IPS-15b (cell line): ENCODE data around the gene ZNF71.
"Not testable (repeated sequence)": the region's sequence is repeated elsewhere in the genome, so short reads cannot be mapped to it uniquely, and the experiment has no call there.

Experiments
- H3K27me3 ChIP-seq: one replicate; pipeline ENCODE4 v1.6.1; 2013; ENCODE audit warnings: low read length; ENCODE audit not compliant: control insufficient read depth, insufficient read depth
- H3K36me3 ChIP-seq: one replicate; pipeline ENCODE4 v1.6.1; 2013; ENCODE audit warnings: low read length; ENCODE audit not compliant: control insufficient read depth, insufficient read depth
- H3K4me1 ChIP-seq: one replicate; pipeline ENCODE4 v1.6.1; 2013; ENCODE audit warnings: mild to moderate bottlenecking, low read length; ENCODE audit not compliant: control insufficient read depth, insufficient read depth
- H3K4me3 ChIP-seq: one replicate; pipeline ENCODE4 v1.5.1; 2013; ENCODE audit warnings: low read depth, low read length
- H3K9ac ChIP-seq: one replicate; pipeline ENCODE4 v1.6.1; 2013; ENCODE audit warnings: low read depth, mild to moderate bottlenecking, low read length
- H3K9me3 ChIP-seq: one replicate; pipeline ENCODE4 v1.6.1; 2013; ENCODE audit warnings: mild to moderate bottlenecking, low read length; ENCODE audit not compliant: control insufficient read depth, insufficient read depth

Gene ZNF71

DNA sequence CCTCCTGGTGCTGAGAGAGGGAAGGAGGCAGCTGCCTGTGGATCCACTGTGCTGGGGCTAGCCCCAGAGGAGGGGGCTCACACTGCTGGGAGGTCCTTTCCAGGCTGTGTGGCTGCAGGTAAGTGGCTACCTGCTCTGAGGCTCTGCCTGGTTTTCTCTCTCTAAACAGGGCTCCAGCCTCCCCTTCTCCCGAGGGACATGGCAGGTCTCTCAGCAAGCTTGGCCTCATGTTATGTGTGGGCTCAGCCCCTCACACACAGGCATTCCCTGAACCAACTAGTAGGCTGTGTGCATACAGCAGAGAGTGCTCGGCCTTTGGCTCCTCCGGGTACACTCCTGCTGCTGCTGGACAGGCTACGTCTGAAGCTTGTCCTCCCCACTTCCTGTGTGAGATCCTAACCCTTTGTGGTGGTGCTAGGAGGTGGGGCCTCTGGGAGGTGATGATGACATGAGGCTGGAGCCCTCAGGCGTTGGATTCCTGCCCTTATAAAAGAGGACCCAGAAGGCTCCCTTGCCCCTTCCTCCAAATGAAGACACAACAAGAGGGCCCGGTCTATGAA, 72.3 kb downstream of the ZNF71 start:
- Histone ChIP-seq H3K4me1 (no peaks in the 10 kb centered on the region), H3K9me3 (peaks cover 26% of the 10 kb centered on the region), H3K4me3 (no peak overlapping the region), H3K36me3 (no peaks in the 10 kb centered on the region), H3K9ac (no peak overlapping the region), H3K27me3 (no peaks in the 10 kb centered on the region)

DNA sequence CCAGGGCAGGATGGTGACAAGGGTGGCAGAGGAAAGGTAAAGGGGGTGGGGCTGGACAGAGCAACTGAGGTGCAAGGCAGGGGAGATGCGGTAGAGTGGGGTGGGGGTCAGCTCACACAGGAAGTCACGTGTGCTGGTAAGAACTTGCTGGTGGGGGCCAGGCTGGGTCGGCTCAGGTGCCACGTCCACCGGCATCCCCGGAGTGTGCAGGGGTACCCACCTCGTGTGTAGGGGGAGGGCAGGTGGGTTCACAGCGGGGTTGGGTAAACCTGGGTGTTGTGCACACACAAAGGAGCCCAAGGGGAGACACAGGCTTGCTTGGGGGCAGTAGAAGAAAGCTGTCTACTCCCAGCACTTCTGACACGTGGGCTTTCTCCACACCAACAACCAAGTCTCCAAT, 73.6 kb downstream of the ZNF71 start:
- Histone ChIP-seq H3K9me3 (peaks cover 27% of the 10 kb centered on the region), H3K27me3 (no peaks in the 10 kb centered on the region), H3K9ac (no peak overlapping the region), H3K4me3 (no peak overlapping the region), H3K36me3 (no peaks in the 10 kb centered on the region), H3K4me1 (no peaks in the 10 kb centered on the region)

DNA sequence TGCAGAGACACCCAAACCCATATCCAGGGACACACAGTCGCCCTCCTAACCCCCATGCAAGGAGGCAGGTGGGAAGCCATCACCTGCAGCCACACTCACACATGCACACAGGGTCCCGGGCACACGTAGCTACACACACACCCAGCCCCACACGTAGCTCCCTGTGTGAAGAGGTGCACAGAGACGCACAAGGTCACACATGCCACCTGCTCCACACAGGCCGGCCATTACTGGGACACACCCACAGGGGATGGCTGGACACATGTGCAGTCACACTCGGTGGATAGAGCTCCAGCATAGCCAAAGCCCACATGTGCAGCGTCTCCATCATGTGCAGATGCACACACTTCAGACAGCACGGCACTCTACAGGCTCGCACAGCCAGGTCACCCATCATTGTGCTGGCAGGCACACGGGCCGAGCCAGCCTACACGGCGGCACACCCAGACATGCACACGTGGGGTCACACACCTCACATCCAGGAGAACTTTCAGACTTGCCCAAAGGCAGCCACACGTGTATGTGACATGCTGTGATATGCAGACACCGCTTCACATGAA, 75.4 kb downstream of the ZNF71 start:
- no peaks in the 10 kb centered on the region for H3K4me1 ChIP-seq
- no peaks in the 10 kb centered on the region for H3K27me3 ChIP-seq
- peaks cover 44% of the 10 kb centered on the region for H3K9me3 ChIP-seq
- no peak overlapping the region for H3K9ac ChIP-seq
- no peaks in the 10 kb centered on the region for H3K36me3 ChIP-seq
- no peak overlapping the region for H3K4me3 ChIP-seq

DNA sequence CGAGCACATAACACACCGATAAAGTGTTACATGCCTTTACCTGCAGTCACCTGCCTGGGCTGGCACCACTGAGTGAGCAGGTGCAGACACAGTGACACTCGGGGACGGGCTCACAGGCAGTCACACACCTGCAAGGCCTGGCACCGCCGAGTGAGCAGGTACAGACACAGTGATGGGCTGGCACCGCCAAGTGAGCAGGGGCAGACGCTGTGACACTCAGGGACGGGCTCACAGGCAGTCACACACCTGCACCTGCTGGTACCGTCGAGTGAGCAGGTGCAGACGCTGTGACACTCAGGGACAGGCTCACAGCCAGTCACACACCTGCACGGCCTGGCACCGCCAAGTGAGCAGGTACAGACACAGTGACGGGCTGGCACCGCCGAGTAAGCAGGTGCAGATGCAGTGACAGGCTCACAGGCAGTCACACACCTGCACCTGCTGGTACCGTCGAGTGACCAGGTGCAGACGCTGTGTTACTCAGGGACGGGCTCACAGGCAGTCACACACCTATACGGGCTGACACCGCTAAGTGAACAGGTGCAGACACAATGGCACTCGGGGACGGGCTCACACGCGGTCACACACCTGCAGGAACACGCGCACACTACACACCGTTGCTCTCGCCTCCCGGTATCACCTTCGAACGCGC, 76.0 kb downstream of the ZNF71 start:
- no peaks in the 10 kb centered on the region for H3K27me3 ChIP-seq
- peaks cover 47% of the 10 kb centered on the region for H3K9me3 ChIP-seq
- no peak overlapping the region for H3K4me3 ChIP-seq
- no peaks in the 10 kb centered on the region for H3K4me1 ChIP-seq
- H3K9ac ChIP-seq = no peak overlapping the region
- no peaks in the 10 kb centered on the region for H3K36me3 ChIP-seq

DNA sequence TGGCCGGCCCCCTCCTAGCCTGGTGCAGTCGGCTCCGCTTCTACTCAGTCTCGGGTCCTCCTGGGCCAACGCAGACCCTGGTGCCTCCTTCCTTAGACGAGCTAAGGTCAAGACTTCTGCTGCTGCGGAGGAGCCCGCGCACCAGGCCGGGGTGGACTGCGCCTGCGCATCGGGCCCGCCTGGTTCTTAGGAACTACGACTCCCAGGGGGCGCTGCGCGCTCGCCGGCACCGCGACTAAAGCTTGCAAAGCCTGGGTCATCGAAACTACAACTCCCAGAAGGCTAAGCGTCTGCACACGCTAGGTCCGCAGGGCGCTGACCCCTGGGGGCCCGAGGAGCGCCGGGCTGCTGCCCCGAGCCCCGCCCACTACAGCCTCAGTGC, 76.5 kb downstream of the ZNF71 start, which contains the start of gene ZNF835:
Gene ZNF835, minus strand, starts transcription at position 145 of the 382 bp plus-strand sequence. CDS start 6,559 bp downstream, outside the sequence.
- Histone ChIP-seq H3K9me3 (peaks cover 46% of the 10 kb centered on the region), H3K27me3 (no peaks in the 10 kb centered on the region), H3K4me1 (no peaks in the 10 kb centered on the region), H3K9ac (no peak within 1 kb of the TSS), H3K4me3 (no peak within 1 kb of the TSS), H3K36me3 (no peaks in the 10 kb centered on the region)

DNA sequence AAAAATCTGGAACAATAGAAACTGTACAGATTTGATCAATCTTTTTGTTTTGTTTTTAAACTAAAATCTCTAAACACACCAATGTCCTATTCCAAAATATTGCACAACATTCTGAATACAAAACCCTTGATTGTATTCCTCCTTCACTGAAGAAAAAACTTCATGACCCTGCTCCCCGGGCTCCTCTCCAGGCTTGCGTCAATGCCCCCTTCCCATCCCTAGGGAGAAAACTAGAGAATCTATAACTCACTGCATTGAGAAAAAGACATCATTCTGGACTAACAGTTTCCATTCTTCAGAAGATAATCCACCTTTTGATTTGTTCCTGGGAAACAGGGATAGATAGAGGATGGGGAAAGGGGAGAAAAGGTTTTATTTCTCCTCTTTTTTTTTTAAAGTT, 77.5 kb downstream of the ZNF71 start:
- H3K9ac ChIP-seq, H3K4me1 ChIP-seq, H3K27me3 ChIP-seq, H3K36me3 ChIP-seq, H3K4me3 ChIP-seq: not testable (repeated sequence)
- H3K9me3 ChIP-seq = peaks cover 39% of the 10 kb centered on the region
